HG02943 (cell line): ENCODE results near the gene YARS1.

Experiments
- ATAC-seq: cut with Tn5 transposase; IDR thresholded peaks from one replicate; pipeline ENCODE4 v1.9.1; 2021; ENCODE audit warnings: mild to moderate bottlenecking, low read depth, moderate library complexity; ENCODE audit not compliant: unreplicated experiment

YARS1 gene

DNA sequence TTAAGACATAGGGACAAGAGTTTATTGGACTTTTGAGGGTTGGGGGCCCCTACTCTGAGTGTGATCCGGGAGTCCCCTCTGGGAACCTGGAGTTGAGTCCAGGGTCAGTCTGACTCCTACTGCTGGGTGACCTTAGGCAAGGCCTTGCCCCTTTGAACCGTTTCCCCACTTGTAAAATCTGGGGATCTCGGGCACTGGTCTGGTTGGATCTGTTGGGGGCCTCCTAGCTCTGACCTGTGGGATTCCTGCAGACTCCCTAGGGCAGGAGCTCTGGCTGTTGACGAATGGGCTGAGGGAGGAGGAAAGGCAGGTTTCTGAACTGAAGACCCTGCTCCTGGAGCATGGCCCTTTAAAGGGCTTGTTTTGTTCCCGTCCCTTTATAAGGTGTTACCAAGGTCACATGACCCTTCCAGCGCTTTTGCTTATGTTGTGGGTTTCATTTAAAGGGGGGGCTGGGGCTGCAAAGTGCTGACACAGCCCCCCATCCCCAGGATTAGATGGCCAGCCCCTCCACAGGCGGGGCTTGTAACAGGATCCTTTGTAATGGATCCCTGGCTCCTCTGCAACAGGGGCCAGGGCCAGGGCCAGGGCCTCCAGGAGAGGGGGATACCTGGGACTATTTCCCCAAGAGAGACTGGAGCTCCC is 50.7 kb downstream of the YARS1 start:
- no peak for ATAC-seq

GRCh38 chr1:32765570-32766327 is 51.4 kb downstream of the YARS1 start:
- no peak for ATAC-seq

DNA sequence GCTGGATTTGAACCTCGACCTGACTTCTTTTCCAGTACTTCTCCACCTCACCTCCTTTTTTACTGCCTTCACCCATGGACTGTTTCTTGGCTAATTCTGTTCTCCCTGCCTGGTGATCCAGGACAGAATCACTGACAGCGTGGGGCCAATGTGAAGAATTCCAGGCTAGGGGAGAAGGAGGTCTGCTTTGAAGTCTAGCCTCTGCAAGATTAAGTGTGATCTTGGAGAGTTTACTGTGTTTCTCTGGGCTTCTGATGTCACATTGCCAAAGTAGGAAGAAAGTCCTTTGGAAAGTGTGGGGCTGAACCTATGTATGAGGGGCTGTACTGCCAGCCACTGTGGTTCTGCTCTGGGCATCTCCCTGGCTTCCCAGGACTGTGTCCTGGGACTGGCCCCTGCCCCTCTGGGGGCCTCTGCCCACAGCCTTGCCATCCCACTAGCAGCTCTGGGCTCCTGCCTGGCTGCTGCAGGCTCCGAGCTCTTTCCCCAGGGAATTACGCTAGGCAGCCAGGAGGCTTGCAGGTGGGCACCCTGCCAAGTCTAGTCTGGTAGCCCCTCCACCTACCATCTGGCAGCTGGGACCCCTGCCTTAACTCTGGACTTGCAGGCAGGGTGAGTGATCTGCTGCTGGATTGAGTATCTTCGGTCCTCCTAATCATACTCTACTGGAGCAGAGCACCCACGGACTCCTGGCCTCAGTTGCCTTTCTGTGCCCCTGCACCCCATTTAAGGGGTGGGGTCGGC is 52.2 kb downstream of the YARS1 start:
- ATAC-seq: no peak

- no peak for ATAC-seq
These were observed 53.9 kb downstream of the YARS1 start for GRCh38 chr1:32763221-32763620.

DNA sequence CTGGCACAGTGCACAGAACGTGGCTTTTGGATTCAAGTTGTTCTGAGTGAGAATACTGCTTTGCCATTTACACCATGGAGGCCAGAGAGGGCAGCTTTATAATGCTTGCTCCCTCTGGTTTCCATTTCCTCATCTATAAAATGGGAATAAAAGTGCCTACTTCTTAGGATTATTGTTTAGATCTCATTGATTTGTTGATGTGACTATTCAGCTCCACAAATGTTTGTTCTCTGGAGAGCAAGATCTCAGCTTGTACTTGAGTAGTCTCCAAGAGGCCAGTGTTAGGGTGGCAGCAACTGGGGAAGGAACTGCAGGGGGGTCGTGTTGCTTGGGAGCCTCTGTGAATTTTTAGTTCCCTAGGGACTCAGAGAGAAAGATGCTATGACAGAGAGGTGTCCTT is 55.2 kb downstream of the YARS1 start:
- no peak for ATAC-seq

DNA sequence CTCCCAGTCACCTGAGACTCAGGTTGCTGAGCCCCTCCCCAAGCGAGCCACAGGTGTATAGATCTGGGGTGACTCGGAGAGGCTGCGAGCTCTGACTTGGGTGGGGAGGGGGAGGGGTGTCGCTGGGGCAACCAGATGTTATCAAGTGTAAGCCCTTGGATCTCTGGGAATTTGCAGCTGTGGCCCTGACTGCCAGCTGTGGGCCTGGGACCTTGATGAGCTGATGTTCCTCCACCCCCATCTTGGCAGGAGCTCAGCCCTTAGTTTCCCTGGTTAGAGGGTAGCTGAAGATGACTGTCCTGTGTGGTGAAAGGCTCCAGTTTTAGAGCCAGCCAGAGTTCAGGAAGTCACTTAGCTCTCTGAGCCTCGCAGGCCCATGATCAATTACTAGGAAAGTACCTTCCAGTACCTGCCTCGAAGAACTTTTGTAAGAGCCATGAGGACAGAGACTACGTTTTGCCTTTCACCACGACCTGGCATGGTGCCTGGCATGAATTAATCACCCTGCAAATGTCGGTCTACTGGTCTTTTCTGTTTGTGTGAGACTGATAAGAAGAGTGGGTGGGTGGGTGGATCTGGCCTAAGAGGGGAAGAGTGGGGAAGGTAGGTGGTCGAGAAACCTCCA is 55.8 kb downstream of the YARS1 start:
- ATAC-seq: no peak

DNA sequence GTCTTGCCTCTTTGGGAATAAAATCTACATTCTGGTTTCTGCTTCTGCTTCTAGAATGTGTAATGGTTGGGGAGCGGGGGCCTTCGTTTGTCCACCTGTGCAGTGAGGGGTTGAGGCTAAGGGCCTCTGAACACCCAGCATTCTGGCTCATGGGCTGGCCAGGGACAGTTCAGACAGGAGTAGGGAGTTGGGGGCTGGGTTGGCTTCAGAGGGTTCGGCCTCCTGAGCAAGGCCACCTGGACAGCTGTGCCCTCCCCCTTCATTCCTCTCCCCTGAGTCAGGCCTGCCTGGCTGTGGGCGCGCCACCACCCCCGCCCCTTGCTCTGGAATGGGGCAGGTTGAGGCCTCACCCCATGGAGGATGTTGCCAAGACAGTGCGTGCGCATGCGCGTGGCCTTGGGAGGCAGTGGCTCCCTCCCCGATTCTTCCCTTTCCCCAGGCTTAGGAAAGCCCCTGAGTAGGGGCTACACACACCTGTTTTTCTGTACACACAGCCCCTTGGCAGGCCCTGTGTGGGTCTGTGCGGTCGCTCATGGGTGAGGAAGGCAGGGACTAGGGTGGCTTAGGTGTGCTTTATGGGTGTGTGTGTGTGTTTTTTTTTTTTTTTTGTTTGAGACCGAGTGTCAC is 57.0 kb downstream of the YARS1 start:
- ATAC-seq: no peak

- no peak for ATAC-seq
These were observed 57.6 kb downstream of the YARS1 start for GRCh38 chr1:32759521-32759981.

- no peak for ATAC-seq
These were observed 58.2 kb downstream of the YARS1 start for GRCh38 chr1:32758795-32759430.

- no peak for ATAC-seq
These were observed 58.9 kb downstream of the YARS1 start for GRCh38 chr1:32758177-32758794.

GRCh38 chr1:32757213-32757895 is 59.8 kb downstream of the YARS1 start:
- no peak for ATAC-seq

DNA sequence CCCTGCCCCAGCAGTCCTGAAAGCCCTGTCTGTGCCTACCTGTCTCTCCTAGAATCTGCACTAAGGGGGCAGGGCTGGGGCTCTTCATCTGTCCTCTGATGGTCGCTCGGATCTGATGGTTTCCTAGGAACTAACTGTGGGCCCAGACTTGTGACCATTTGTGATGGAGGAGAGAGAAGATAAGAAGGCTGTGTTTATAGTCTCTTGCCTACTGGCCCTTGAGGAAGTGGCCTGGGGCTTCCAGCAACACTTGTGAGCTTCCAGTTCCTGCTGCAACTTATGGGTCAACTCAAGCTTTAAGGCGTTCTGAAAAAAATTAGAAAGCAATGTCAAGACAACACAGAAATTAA is 61.4 kb downstream of the YARS1 start:
- no peak for ATAC-seq

DNA sequence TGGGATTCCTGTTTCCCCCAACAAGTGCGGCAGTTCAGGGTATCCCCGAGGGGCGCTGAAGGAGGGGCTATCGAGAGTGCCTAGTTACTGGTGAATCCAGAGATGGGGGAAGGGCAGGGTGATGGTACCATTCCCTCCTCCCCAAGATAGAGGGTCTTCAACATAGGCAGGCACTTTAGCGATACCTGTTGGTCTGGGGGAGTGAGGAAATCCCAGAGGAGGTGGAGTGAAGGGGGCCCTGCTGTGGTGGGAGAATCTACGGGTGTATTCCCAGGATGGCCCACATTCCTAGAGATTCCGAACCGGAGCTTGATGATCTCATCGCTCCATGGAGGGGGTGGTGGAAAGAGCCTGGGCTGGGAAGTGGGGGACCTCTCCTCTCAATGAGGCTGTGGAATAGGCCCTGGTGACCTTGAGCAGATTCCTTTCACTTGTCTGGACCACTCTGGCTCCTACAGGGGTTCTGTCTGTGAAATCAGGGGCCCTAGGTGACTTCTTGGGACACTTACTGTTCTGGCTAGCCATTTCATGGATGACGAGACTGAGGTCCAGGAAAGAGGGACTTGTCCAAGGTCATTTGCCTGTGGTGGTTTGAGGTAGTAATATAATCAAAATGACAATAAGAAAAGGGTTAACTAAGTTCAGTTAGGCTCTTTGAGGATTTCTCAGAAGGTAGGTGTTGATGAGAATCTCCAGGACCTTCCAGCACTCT is 61.9 kb downstream of the YARS1 start:
- ATAC-seq: no peak

DNA sequence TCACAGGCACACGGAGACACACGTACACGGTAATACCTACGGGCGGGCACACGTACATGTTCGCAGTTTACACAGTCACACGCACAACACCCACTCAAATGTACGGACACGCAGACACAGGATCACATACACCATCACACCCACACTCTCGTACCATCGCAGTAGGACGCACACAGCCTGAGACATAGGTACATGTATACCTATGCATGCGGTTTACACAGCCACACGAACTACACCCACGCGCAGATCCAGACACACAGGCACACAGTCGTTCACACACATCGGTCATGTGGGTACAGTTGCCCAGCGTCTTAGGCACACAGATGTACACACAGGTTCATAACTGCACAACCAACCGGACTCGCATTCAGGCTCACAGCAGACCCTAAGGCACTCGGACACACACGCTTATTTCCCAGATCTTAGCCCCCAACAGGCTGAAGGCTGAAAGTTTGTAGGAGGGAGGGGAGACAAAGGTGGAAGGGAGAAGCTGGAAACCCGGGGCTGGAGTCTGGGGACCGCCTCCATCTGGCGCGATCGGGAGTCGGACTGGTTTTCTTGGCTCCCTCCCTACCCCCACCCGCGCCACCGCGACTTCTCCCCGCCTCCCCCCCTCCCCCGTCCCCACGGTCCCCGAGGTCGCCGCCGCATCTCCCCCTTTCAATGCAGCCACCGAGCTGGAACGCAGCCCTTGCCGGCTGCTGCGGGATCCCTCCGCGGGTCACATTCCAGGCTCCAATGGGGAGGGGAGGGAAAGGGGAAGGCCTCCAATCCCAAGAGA is 62.7 kb downstream of the YARS1 start:
- ATAC-seq: no peak

- no peak for ATAC-seq
These were observed 63.4 kb downstream of the YARS1 start for GRCh38 chr1:32753532-32754316.

DNA sequence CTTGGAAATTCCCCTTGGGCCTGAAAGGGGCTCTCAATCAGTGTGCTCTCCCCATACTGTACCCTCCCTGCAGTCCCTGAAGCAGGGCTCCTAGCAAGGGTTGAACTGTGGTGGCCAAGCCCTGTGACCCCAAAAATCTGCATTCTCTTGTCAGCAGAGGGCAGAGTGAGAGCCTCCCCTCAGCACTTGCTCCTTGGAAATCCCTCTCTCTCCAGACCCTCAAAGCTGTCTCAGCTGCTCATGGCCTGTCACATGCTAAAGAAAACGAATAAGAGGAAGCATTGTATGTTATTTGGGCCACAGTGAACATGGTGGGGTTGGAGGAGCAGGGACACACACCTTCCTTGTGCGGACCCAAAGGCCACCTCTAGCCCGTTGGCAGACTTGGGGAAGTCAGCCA is 67.4 kb downstream of the YARS1 start:
- ATAC-seq: no peak

DNA sequence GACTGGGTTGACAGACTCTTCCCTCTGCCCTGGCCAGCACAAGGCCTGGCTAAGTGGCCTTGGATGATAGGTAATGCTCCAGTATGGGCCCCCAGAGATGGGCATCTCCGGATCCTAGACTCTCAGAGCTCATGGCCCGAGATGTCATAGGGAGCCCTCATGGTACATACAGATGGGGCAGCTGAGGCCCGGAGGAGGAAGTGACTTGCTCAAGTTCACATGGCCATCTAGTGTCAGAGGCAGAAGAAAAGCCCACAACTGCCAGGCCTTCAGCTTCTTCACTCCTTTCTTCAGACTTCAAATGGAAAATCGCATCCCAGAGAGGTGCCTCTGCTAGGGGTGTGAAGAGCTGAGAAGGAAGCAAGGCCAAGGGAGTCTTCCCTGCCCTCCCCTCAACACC is 67.8 kb downstream of the YARS1 start:
- ATAC-seq: no peak
